ENCODE results near the gene TMEM239.

TMEM239 gene

DNA sequence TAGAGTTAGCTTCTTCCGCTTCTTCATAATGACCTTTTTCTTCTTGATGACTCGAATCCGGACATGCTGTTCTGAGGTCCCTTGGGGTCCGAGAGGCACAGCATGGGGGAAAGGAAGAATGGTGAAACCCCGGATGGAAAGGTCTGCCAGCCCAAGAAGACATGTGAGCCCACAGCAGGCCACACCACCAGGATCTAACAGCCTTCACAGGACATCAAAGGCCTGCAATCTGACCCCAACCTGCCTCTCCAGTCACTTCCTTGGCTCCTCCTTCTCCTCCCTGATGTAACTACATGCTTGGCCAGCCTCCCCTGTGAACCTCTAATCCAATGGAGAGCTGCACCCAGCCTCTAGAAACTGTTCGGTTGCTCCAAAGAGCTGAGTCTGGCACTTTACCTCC is 17.4 kb upstream of the TMEM239 start:
- TF ChIP-seq, protein P1, sequence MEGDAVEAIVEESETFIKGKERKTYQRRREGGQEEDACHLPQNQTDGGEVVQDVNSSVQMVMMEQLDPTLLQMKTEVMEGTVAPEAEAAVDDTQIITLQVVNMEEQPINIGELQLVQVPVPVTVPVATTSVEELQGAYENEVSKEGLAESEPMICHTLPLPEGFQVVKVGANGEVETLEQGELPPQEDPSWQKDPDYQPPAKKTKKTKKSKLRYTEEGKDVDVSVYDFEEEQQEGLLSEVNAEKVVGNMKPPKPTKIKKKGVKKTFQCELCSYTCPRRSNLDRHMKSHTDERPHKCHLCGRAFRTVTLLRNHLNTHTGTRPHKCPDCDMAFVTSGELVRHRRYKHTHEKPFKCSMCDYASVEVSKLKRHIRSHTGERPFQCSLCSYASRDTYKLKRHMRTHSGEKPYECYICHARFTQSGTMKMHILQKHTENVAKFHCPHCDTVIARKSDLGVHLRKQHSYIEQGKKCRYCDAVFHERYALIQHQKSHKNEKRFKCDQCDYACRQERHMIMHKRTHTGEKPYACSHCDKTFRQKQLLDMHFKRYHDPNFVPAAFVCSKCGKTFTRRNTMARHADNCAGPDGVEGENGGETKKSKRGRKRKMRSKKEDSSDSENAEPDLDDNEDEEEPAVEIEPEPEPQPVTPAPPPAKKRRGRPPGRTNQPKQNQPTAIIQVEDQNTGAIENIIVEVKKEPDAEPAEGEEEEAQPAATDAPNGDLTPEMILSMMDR (conservative IDR thresholded peaks at IDR 0.05; ENCODE audit: low read depth, low read length) = no peak
- H3K4me2 ChIP-seq = no peak overlapping the region

DNA sequence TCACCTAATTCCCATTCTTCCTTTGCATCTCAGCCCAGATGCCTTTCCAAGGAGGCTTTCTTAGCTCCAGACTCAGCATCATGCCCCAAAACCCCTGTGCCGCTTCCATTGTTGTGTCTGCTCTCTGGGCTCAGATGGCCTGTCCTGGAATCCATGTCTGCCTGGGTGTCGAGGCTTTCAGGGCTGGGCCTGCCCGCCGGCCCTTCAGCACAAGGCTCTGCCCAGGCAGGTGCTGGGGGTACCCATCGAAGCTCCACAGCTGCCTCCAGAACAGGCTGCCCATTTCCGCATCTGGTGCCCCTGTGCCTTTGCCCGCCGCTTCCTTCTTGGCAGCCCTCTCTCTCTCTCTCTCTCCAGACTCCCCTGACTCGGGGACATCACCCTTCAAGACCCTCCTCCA is 16.9 kb upstream of the TMEM239 start:
- Histone ChIP-seq H3K36me3 (ENCODE audit: insufficient read depth) (no peaks in the 10 kb centered on the region), H3K79me2 (ENCODE audit: insufficient read depth, low read depth) (no peaks in the 10 kb centered on the region), H4K20me1 (ENCODE audit: insufficient read depth) (no peaks in the 10 kb centered on the region), H3K4me1 (ENCODE audit: low read depth, poor library complexity, severe bottlenecking) (no peaks in the 10 kb centered on the region), H3K27ac (no peak overlapping the region), H3K27me3 (ENCODE audit: insufficient read depth, low read depth) (no peaks in the 10 kb centered on the region), H3K4me3 (IDR thresholded peaks at IDR 0.05; ENCODE audit: insufficient read depth, low read depth, low read length) (no peak overlapping the region), H2AFZ (ENCODE audit: low read depth) (no peak overlapping the region), H3K9ac (no peak overlapping the region), H3K4me2 (no peak overlapping the region)
- TF ChIP-seq, protein P1 (conservative IDR thresholded peaks at IDR 0.05; ENCODE audit: low read depth, low read length) = no peak

More for the DNA sequence above, 17.4 kb upstream of the TMEM239 start:
- Histone ChIP-seq H3K4me3 (IDR thresholded peaks at IDR 0.05; ENCODE audit: insufficient read depth, low read depth, low read length) (no peak overlapping the region), H3K36me3 (ENCODE audit: insufficient read depth) (no peaks in the 10 kb centered on the region), H3K4me1 (ENCODE audit: low read depth, poor library complexity, severe bottlenecking) (no peaks in the 10 kb centered on the region), H3K79me2 (ENCODE audit: insufficient read depth, low read depth) (no peaks in the 10 kb centered on the region), H4K20me1 (ENCODE audit: insufficient read depth) (no peaks in the 10 kb centered on the region), H3K27me3 (ENCODE audit: insufficient read depth, low read depth) (no peaks in the 10 kb centered on the region), H2AFZ (ENCODE audit: low read depth) (no peak overlapping the region), H3K27ac (no peak overlapping the region), H3K9ac (no peak overlapping the region)

DNA sequence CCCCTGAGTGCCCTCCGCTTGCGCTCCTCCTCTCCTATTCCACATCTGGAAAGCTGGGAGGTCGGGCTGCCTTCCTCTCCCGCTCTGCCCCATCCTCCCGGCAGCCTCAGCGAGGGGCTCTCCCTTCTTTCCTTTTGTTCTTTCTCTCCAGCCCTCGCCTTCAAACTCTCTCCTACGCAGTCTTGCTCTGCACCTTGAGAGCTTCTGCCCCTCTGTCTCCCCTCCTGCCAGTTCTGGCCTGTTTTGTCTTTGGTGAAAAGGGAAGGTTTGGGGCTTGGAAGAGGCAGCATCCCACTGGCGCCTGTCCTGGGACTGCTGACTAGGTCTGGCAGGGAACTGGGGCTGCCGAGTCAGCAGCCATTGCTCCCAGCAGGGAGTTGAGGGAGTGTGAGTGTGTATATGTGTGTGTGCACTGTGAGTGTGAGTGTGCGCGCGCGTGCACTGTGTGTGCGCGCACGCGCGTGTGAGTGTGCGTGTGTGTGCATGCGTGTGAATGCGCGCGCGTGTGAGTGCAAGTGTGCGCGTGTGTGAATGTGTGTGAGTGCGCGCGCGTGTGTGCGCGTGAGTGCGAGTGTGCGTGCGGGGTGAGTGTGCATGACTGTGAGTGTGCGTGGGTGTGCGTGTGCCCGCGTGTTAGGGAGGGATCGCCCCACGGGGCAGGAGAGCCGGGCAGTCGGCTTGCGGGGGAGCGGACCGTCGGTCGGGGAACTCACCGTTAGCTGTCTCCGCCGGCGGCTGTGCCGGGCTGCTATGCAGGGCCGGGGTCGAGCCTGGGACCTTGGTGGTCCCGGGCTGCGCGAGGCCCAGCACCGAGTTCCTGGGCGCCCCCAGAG is 16.3 kb upstream of the TMEM239 start:
- H3K36me3 ChIP-seq (ENCODE audit: insufficient read depth) = no peaks in the 10 kb centered on the region
- no peak overlapping the region for H3K4me3 ChIP-seq (IDR thresholded peaks at IDR 0.05; ENCODE audit: insufficient read depth, low read depth, low read length)
- TF ChIP-seq, protein P1 (conservative IDR thresholded peaks at IDR 0.05; ENCODE audit: low read depth, low read length) = no peak
- no peaks in the 10 kb centered on the region for H4K20me1 ChIP-seq (ENCODE audit: insufficient read depth)
- H3K79me2 ChIP-seq (ENCODE audit: insufficient read depth, low read depth) = no peaks in the 10 kb centered on the region
- no peak overlapping the region for H3K9ac ChIP-seq
- H3K27me3 ChIP-seq (ENCODE audit: insufficient read depth, low read depth) = no peaks in the 10 kb centered on the region
- H2AFZ ChIP-seq (ENCODE audit: low read depth) = no peak overlapping the region
- no peak overlapping the region for H3K4me2 ChIP-seq
- no peaks in the 10 kb centered on the region for H3K4me1 ChIP-seq (ENCODE audit: low read depth, poor library complexity, severe bottlenecking)
- no peak overlapping the region for H3K27ac ChIP-seq

DNA sequence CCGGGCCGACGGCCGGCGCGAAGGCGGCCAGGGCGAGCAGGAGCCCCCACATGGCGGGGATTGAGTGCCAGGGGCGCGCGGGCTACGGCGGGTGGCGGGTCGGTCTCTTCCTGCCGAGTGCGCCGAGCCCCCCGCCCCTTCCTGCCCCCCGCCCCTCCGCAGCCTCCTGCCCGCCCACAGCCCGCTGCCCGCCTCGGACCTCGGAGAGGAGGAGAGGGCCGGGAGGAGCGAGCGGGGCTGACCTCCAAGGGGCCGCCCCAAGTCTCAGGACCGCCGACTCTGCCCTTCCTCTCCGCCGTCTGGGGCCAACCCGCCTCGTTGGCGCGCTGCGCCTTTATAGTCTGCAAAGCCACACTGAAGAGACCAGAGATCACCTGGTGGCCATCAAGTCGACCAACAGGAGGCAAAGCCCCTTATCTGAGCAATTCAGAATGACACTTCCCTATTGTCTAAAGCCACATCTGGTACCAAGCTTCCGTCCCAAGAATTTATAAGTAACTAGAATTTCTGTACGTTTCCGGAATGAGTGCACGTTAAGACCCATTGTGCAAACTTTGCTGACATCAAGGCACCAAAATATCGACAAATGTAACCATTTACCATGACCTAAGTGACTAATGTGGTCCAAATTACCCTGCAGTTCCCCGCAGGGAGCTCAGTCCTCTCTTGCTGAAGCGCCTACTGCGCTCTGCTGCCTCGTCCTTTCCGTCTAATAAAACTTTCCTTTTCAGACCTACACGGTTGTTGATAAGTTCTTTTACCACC is 15.5 kb upstream of the TMEM239 start, which contains the start of gene CPXM1:
TSS of gene CPXM1 (minus strand) at position 107 of the 765 bp plus-strand sequence. CDS start at position 52, 55 bp downstream.
- no peak within 1 kb of the TSS for H3K4me3 ChIP-seq (IDR thresholded peaks at IDR 0.05; ENCODE audit: insufficient read depth, low read depth, low read length)
- H2AFZ ChIP-seq (ENCODE audit: low read depth) = no peak within 1 kb of the TSS
- no peak within 1 kb of the TSS for H3K27ac ChIP-seq
- no peaks in the 10 kb centered on the region for H3K27me3 ChIP-seq (ENCODE audit: insufficient read depth, low read depth)
- H3K79me2 ChIP-seq (ENCODE audit: insufficient read depth, low read depth) = no peaks in the 10 kb centered on the region
- no peaks in the 10 kb centered on the region for H3K36me3 ChIP-seq (ENCODE audit: insufficient read depth)
- H3K9ac ChIP-seq = no peak within 1 kb of the TSS
- H4K20me1 ChIP-seq (ENCODE audit: insufficient read depth) = no peaks in the 10 kb centered on the region
- H3K4me2 ChIP-seq = no peak within 1 kb of the TSS
- TF ChIP-seq, protein P1 (conservative IDR thresholded peaks at IDR 0.05; ENCODE audit: low read depth, low read length) = no peak
- no peaks in the 10 kb centered on the region for H3K4me1 ChIP-seq (ENCODE audit: low read depth, poor library complexity, severe bottlenecking)
